ENCODE measurements around the gene SRSF10.
"Not testable (repeated sequence)": the region's sequence is repeated elsewhere in the genome, so short reads cannot be mapped to it uniquely, and the experiment has no call there.

The SRSF10 gene

GRCh38 chr1:23979881-23980727, at the start of gene SRSF10:
Gene SRSF10, minus strand, starts transcription at chr1:23980327. Its CDS starts 72 bp downstream, at chr1:23980255.
- H3K4me1 ChIP-seq (ENCODE audit: control insufficient read depth, insufficient read depth, low read length) = peaks cover 28% of the 10 kb centered on the region
- peaks cover 37% of the 10 kb centered on the region for H3K36me3 ChIP-seq (ENCODE audit: control insufficient read depth, insufficient read depth, low read length)
- no peaks in the 10 kb centered on the region for H3K27me3 ChIP-seq (ENCODE audit: control insufficient read depth, insufficient read depth, low read length)
- H3K27ac ChIP-seq (ENCODE audit: low read depth, low read length) = peak within 1 kb of the TSS; percentile 99
- peak within 1 kb of the TSS; percentile 100 for H3K9ac ChIP-seq (ENCODE audit: low read length)
- peak within 1 kb of the TSS; percentile 93 for H3K4me3 ChIP-seq (ENCODE audit: low read depth, low read length)
- no peaks in the 10 kb centered on the region for H3K9me3 ChIP-seq (ENCODE audit: control insufficient read depth, insufficient read depth, low read depth, low read length)

- Histone ChIP-seq H3K27ac (ENCODE audit: low read depth, low read length) (no peak overlapping the region), H3K36me3 (ENCODE audit: control insufficient read depth, insufficient read depth, low read length) (no peaks in the 10 kb centered on the region), H3K27me3 (ENCODE audit: control insufficient read depth, insufficient read depth, low read length) (no peaks in the 10 kb centered on the region), H3K4me3 (ENCODE audit: low read depth, low read length) (no peak overlapping the region), H3K9me3 (ENCODE audit: control insufficient read depth, insufficient read depth, low read depth, low read length) (no peaks in the 10 kb centered on the region), H3K9ac (ENCODE audit: low read length) (no peak overlapping the region), H3K4me1 (ENCODE audit: control insufficient read depth, insufficient read depth, low read length) (no peaks in the 10 kb centered on the region)
Observed at GRCh38 chr1:24027838-24028468, 47.8 kb upstream of the SRSF10 start.

GRCh38 chr1:24022581-24023361, 42.6 kb upstream of the SRSF10 start:
- Histone ChIP-seq H3K4me3 (ENCODE audit: low read depth, low read length) (no peak overlapping the region), H3K27me3 (ENCODE audit: control insufficient read depth, insufficient read depth, low read length) (no peaks in the 10 kb centered on the region), H3K4me1 (ENCODE audit: control insufficient read depth, insufficient read depth, low read length) (peaks cover 25% of the 10 kb centered on the region), H3K36me3 (ENCODE audit: control insufficient read depth, insufficient read depth, low read length) (no peaks in the 10 kb centered on the region), H3K27ac (ENCODE audit: low read depth, low read length) (no peak overlapping the region), H3K9me3 (ENCODE audit: control insufficient read depth, insufficient read depth, low read depth, low read length) (no peaks in the 10 kb centered on the region), H3K9ac (ENCODE audit: low read length) (no peak overlapping the region)

GRCh38 chr1:24021403-24022266, 41.5 kb upstream of the SRSF10 start:
- Histone ChIP-seq H3K36me3 (ENCODE audit: control insufficient read depth, insufficient read depth, low read length) (no peaks in the 10 kb centered on the region), H3K4me1 (ENCODE audit: control insufficient read depth, insufficient read depth, low read length) (peaks cover 25% of the 10 kb centered on the region), H3K4me3 (ENCODE audit: low read depth, low read length) (no peak overlapping the region), H3K9me3 (ENCODE audit: control insufficient read depth, insufficient read depth, low read depth, low read length) (no peaks in the 10 kb centered on the region), H3K27ac (ENCODE audit: low read depth, low read length) (no peak overlapping the region), H3K9ac (ENCODE audit: low read length) (no peak overlapping the region), H3K27me3 (ENCODE audit: control insufficient read depth, insufficient read depth, low read length) (no peaks in the 10 kb centered on the region)

GRCh38 chr1:24020470-24020869, 40.3 kb upstream of the SRSF10 start:
- H3K36me3 ChIP-seq (ENCODE audit: control insufficient read depth, insufficient read depth, low read length) = no peaks in the 10 kb centered on the region
- H3K9me3 ChIP-seq (ENCODE audit: control insufficient read depth, insufficient read depth, low read depth, low read length) = no peaks in the 10 kb centered on the region
- no peaks in the 10 kb centered on the region for H3K27me3 ChIP-seq (ENCODE audit: control insufficient read depth, insufficient read depth, low read length)
- no peak overlapping the region for H3K4me3 ChIP-seq (ENCODE audit: low read depth, low read length)
- peaks cover 25% of the 10 kb centered on the region for H3K4me1 ChIP-seq (ENCODE audit: control insufficient read depth, insufficient read depth, low read length)
- H3K27ac ChIP-seq (ENCODE audit: low read depth, low read length) = no peak overlapping the region
- no peak overlapping the region for H3K9ac ChIP-seq (ENCODE audit: low read length)

- H3K27ac ChIP-seq (ENCODE audit: low read depth, low read length) = no peak overlapping the region
- H3K9me3 ChIP-seq (ENCODE audit: control insufficient read depth, insufficient read depth, low read depth, low read length) = no peaks in the 10 kb centered on the region
- H3K4me1 ChIP-seq (ENCODE audit: control insufficient read depth, insufficient read depth, low read length) = peaks cover 25% of the 10 kb centered on the region
- H3K4me3 ChIP-seq (ENCODE audit: low read depth, low read length) = no peak overlapping the region
- H3K9ac ChIP-seq (ENCODE audit: low read length) = no peak overlapping the region
- H3K36me3 ChIP-seq (ENCODE audit: control insufficient read depth, insufficient read depth, low read length) = no peaks in the 10 kb centered on the region
- no peaks in the 10 kb centered on the region for H3K27me3 ChIP-seq (ENCODE audit: control insufficient read depth, insufficient read depth, low read length)
Observed at GRCh38 chr1:24020025-24020424, 39.9 kb upstream of the SRSF10 start.

GRCh38 chr1:24018611-24019580, 38.8 kb upstream of the SRSF10 start:
- Histone ChIP-seq H3K36me3 (ENCODE audit: control insufficient read depth, insufficient read depth, low read length) (no peaks in the 10 kb centered on the region), H3K4me3 (ENCODE audit: low read depth, low read length) (peak overlapping the region; percentile 25; the same call in 1 of the 2 replicates), H3K27ac (ENCODE audit: low read depth, low read length) (no peak overlapping the region), H3K9ac (ENCODE audit: low read length) (no peak overlapping the region), H3K27me3 (ENCODE audit: control insufficient read depth, insufficient read depth, low read length) (no peaks in the 10 kb centered on the region), H3K9me3 (ENCODE audit: control insufficient read depth, insufficient read depth, low read depth, low read length) (no peaks in the 10 kb centered on the region), H3K4me1 (ENCODE audit: control insufficient read depth, insufficient read depth, low read length) (peaks cover 25% of the 10 kb centered on the region)

GRCh38 chr1:24015221-24016210, 35.4 kb upstream of the SRSF10 start:
- H3K36me3 ChIP-seq (ENCODE audit: control insufficient read depth, insufficient read depth, low read length) = no peaks in the 10 kb centered on the region
- peaks cover 10% of the 10 kb centered on the region for H3K4me1 ChIP-seq (ENCODE audit: control insufficient read depth, insufficient read depth, low read length)
- no peaks in the 10 kb centered on the region for H3K27me3 ChIP-seq (ENCODE audit: control insufficient read depth, insufficient read depth, low read length)
- H3K9me3 ChIP-seq (ENCODE audit: control insufficient read depth, insufficient read depth, low read depth, low read length) = no peaks in the 10 kb centered on the region
- no peak overlapping the region for H3K27ac ChIP-seq (ENCODE audit: low read depth, low read length)
- no peak overlapping the region for H3K4me3 ChIP-seq (ENCODE audit: low read depth, low read length)
- H3K9ac ChIP-seq (ENCODE audit: low read length) = no peak overlapping the region

GRCh38 chr1:24012878-24013277, 32.8 kb upstream of the SRSF10 start:
- not testable (repeated sequence) for H3K27me3 ChIP-seq (ENCODE audit: control insufficient read depth, insufficient read depth, low read length); H3K4me3 ChIP-seq (ENCODE audit: low read depth, low read length); H3K9me3 ChIP-seq (ENCODE audit: control insufficient read depth, insufficient read depth, low read depth, low read length); H3K9ac ChIP-seq (ENCODE audit: low read length); H3K27ac ChIP-seq (ENCODE audit: low read depth, low read length); H3K36me3 ChIP-seq (ENCODE audit: control insufficient read depth, insufficient read depth, low read length)
- peaks cover 11% of the 10 kb centered on the region for H3K4me1 ChIP-seq (ENCODE audit: control insufficient read depth, insufficient read depth, low read length)

Data from HUES6 (cell line).